Fibroblast of lung (primary cell): ENCODE data around the gene GRK6. TPM values are rescaled to one million over a fixed set of nuclear protein-coding genes. Genes with fewer than 3 reads are reported as not detected.

Experiments
- DNase-seq, 2 donors: peaks; one replicate each; pipeline versions ENCODE4 v3.0.0 to v3.0.0-alpha.2; 2010; ENCODE audit warnings: low read depth in 2 of 2
- H2AFZ ChIP-seq: 2 replicates; pipeline ENCODE4 v1.5.1; 2012; ENCODE audit warnings: low read length, control low read depth, inconsistent platforms
- H3K27ac ChIP-seq: 2 replicates; pipeline ENCODE4 v1.5.1; 2011; ENCODE audit warnings: low read length, control low read depth; ENCODE audit not compliant: insufficient read depth
- H3K27me3 ChIP-seq: 2 replicates; pipeline ENCODE4 v1.5.1; 2011; ENCODE audit warnings: mild to moderate bottlenecking, low read length; ENCODE audit not compliant: control insufficient read depth, insufficient read depth
- H3K36me3 ChIP-seq: 2 replicates; pipeline ENCODE4 v1.5.1; 2011; ENCODE audit warnings: low read length; ENCODE audit not compliant: control insufficient read depth, insufficient read depth
- H3K4me1 ChIP-seq: 2 replicates; pipeline ENCODE4 v1.5.1; 2011; ENCODE audit warnings: low read length; ENCODE audit not compliant: control insufficient read depth, insufficient read depth; ENCODE audit errors: extremely low read depth
- H3K4me2 ChIP-seq: 2 replicates; pipeline ENCODE4 v1.5.1; 2011; ENCODE audit warnings: low read length, control low read depth; ENCODE audit not compliant: insufficient read depth; ENCODE audit errors: extremely low read depth
- H3K4me3 ChIP-seq, 4 experiments: fragments of 200-600 bp in 1 of 4; sonication (generic) in 1 of 4; replicated peaks in 1 of 4; 2 replicates each; pipeline ENCODE4 v1.5.1; 2011 to 2016; ENCODE audit warnings: low read length in 4 of 4, low read depth in 3 of 4, mild to moderate bottlenecking in 3 of 4, control low read depth in 2 of 4, inconsistent platforms in 1 of 4, mixed read lengths in 1 of 4; ENCODE audit not compliant: insufficient read depth in 1 of 4; ENCODE audit errors: control extremely low read depth in 1 of 4
- H3K79me2 ChIP-seq: 2 replicates; pipeline ENCODE4 v1.5.1; 2012; ENCODE audit warnings: mild to moderate bottlenecking, low read length, inconsistent platforms; ENCODE audit not compliant: control insufficient read depth, insufficient read depth
- H3K9ac ChIP-seq: 2 replicates; pipeline ENCODE4 v1.5.1; 2011; ENCODE audit warnings: mild to moderate bottlenecking, low read length, control low read depth; ENCODE audit not compliant: insufficient read depth
- H3K9me3 ChIP-seq: 2 replicates; pipeline ENCODE4 v1.5.1; 2012; ENCODE audit warnings: low read depth, low read length; ENCODE audit not compliant: control insufficient read depth, insufficient read depth
- H4K20me1 ChIP-seq: 2 replicates; pipeline ENCODE4 v1.5.1; 2011; ENCODE audit warnings: low read length; ENCODE audit not compliant: control insufficient read depth, insufficient read depth; ENCODE audit errors: extremely low read depth
- CTCF ChIP-seq, 2 donors: IDR thresholded peaks in 1 of 2; conservative IDR thresholded peaks in 1 of 2; 1 replicate in 1 of 2; 2 replicates in 1 of 2; pipeline ENCODE4 v1.5.1; 2011 to 2012; ENCODE audit warnings: low read length in 2 of 2, control low read depth in 1 of 2, inconsistent platforms in 1 of 2, low read depth in 1 of 2, mild to moderate bottlenecking in 1 of 2
- EZH2 ChIP-seq: IDR thresholded peaks from 2 replicates; pipeline ENCODE4 v1.5.1; 2012; ENCODE audit warnings: low read length, control low read depth, mild to moderate bottlenecking; ENCODE audit errors: missing control alignments
- polyA plus RNA-seq, 2 donors: library from polyadenylated mRNA; depleted of rRNA in 1 of 2; stranded (reverse) in 1 of 2; unstranded in 1 of 2; fragments of >200 nt; gene quantifications; 2 replicates each; pipeline ENCODE4 v1.2.1, GENCODE V29; 2011 to 2012; ENCODE audit warnings: missing spikeins in 1 of 2
- total RNA-seq: library from RNA; depleted of rRNA; stranded (reverse); fragments of >200 nt; gene quantifications from 2 replicates; pipeline ENCODE4 v1.2.1, GENCODE V29; 2014

Gene GRK6
- total and polyA plus RNA-seq, 2 donors (not counting 1 experiment from before 2014, with no cell fraction given) = 15.0 to 15.8 TPM

DNA sequence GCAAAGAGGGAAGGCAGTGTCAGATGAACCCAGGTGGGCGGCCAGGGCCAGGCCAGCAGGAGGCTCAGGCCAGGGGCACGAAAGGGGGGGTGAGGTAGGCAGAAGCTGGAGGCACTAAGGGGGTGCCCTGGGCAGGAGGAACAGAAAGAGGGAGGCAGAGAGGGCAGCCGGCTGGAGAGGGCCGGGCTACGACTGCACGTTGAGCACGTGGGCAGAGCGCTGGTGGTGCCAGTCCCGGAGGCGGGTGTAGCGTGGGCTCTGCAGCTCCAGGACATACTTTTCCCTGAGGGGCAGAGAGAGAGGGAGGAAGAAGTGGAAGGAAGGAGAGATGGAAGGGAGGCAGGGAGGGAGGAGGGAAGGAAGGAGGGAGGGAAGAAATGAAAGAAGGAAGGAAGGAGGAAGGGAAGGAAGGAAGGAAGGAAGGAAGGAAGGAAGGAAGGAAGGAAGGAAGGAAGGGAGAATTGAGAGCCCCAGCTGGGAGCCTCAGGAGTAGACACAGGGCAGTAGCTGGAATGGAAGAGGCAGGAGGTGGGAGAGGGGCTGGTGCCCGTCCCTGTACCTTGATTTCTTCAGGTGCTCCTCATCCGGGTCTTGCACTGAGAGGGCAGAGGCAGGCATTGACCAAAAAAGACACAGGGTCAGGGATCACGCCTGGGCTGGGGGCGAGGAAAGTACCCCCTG lies 64.0 kb downstream of the GRK6 start:
- Histone ChIP-seq H3K36me3 (peaks cover 67% of the 10 kb centered on the region), H2AFZ (no peak overlapping the region), H3K9ac (no peak overlapping the region), H4K20me1 (no peaks in the 10 kb centered on the region), H3K4me2 (no peak overlapping the region), H3K4me3 (no peak overlapping the region), H3K4me1 (peaks cover 25% of the 10 kb centered on the region), H3K27me3 (no peaks in the 10 kb centered on the region), H3K27ac (no peak overlapping the region), H3K9me3 (no peaks in the 10 kb centered on the region), H3K79me2 (peaks cover 42% of the 10 kb centered on the region)
- DNase-seq = no peak
- TF ChIP-seq EZH2 (no peak), CTCF (conservative IDR thresholded peaks at IDR 0.05 in 1 of 2, IDR thresholded peaks at IDR 0.05 in 1 of 2; ENCODE audit: low read depth in 1 of 2, low read length in 2 of 2) (no peak)

GRCh38 chr5:177490992-177491391 lies 64.5 kb downstream of the GRK6 start:
- no peak overlapping the region for H3K4me3 ChIP-seq
- H4K20me1 ChIP-seq = no peaks in the 10 kb centered on the region
- H2AFZ ChIP-seq = no peak overlapping the region
- DNase-seq = no peak
- H3K27me3 ChIP-seq = no peaks in the 10 kb centered on the region
- H3K4me1 ChIP-seq = peaks cover 31% of the 10 kb centered on the region
- H3K9me3 ChIP-seq = no peaks in the 10 kb centered on the region
- peak overlapping the region; percentile 20 for H3K27ac ChIP-seq
- H3K36me3 ChIP-seq = peaks cover 72% of the 10 kb centered on the region
- peaks cover 47% of the 10 kb centered on the region for H3K79me2 ChIP-seq
- H3K4me2 ChIP-seq = no peak overlapping the region
- no peak overlapping the region for H3K9ac ChIP-seq
- no peak for TF ChIP-seq CTCF (conservative IDR thresholded peaks at IDR 0.05 in 1 of 2, IDR thresholded peaks at IDR 0.05 in 1 of 2; ENCODE audit: low read depth in 1 of 2, low read length in 2 of 2)

DNA sequence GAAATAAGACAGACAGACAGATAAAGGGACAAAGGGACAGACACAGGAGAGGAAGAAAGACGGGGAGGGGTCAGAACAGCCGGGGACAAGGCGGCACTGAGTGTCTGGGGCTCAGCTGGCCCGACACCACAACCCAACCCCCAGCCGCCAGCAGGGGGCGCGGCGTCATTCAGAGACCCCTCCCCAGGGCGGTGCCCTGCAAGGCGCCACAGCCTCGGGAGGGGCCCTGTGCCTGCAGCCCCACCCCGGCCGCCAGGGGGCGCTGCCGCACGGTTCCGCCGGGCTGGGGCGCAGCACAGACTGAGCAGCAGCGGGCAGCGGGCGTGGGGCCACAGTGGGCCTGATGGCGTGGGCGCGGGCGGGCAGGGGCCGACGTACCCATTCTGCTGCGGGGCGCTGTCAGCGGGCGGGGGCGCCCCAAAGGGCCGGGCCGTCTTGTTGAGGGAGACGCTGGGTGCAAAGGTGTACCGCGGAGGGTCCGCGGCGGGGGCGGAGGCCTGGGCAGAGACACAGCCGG lies 65.0 kb downstream of the GRK6 start:
- H3K4me2 ChIP-seq = no peak overlapping the region
- peaks cover 50% of the 10 kb centered on the region for H3K79me2 ChIP-seq
- H3K4me3 ChIP-seq = no peak overlapping the region
- no peak overlapping the region for H2AFZ ChIP-seq
- H3K4me1 ChIP-seq = peaks cover 31% of the 10 kb centered on the region
- H4K20me1 ChIP-seq = no peaks in the 10 kb centered on the region
- peak in 1 of 2 donors; percentile 53 for DNase-seq
- H3K36me3 ChIP-seq = peaks cover 71% of the 10 kb centered on the region
- H3K9me3 ChIP-seq = no peaks in the 10 kb centered on the region
- TF ChIP-seq CTCF (conservative IDR thresholded peaks at IDR 0.05 in 1 of 2, IDR thresholded peaks at IDR 0.05 in 1 of 2; ENCODE audit: low read depth in 1 of 2, low read length in 2 of 2) (peak; percentile 50 to 55), EZH2 (no peak)
- peak overlapping the region; percentile 20 for H3K27ac ChIP-seq
- no peak overlapping the region for H3K9ac ChIP-seq
- no peaks in the 10 kb centered on the region for H3K27me3 ChIP-seq
